Testis (tissue), 3 donors: ENCODE measurements around the gene ABHD17A. TPM values are rescaled to one million over a fixed set of nuclear protein-coding genes. Genes with fewer than 3 reads are reported as not detected.

Experiments used
- DNase-seq: peaks from one replicate; pipeline ENCODE4 v3.0.0-alpha.2; 2019
- H3K27ac ChIP-seq, 2 donors: fragments of 200-600 bp; sonication (generic); one replicate each; pipeline ENCODE4 v1.5.1; 2019
- H3K27me3 ChIP-seq: fragments of 200-600 bp; sonication (generic); one replicate; pipeline ENCODE4 v1.5.1; 2019
- H3K36me3 ChIP-seq: fragments of 200-600 bp; sonication (generic); one replicate; pipeline ENCODE4 v1.5.1; 2017; ENCODE audit warnings: low read depth; ENCODE audit errors: missing control alignments
- H3K4me1 ChIP-seq: fragments of 200-600 bp; sonication (generic); one replicate; pipeline ENCODE4 v1.5.1; 2019
- H3K4me3 ChIP-seq, 2 donors: fragments of 200-600 bp; sonication (generic); one replicate each; pipeline ENCODE4 v1.5.1; 2017 to 2019
- H3K9me3 ChIP-seq: fragments of 200-600 bp; sonication (generic); one replicate; pipeline ENCODE4 v1.5.1; 2017
- CTCF ChIP-seq, 3 experiments: fragments of 450-650 bp in 2 of 3; fragments of 200-600 bp in 1 of 3; sonication (generic) in 1 of 3; IDR thresholded peaks; one replicate each; pipeline ENCODE4 v1.5.1; 2016 to 2019; ENCODE audit warnings: antibody characterized with exemption in 3 of 3, mild to moderate bottlenecking in 2 of 3, moderate library complexity in 1 of 3
- POLR2A ChIP-seq: fragments of 450-650 bp; IDR thresholded peaks from one replicate; pipeline ENCODE4 v1.6.1; 2017; ENCODE audit warnings: antibody characterized with exemption, mild to moderate bottlenecking, moderate library complexity
- WGBS, 2 donors: methylation state at CpG; one replicate each; pipeline ENCODE4 v1.1.5; 2018; 5-methylcytosine and 5-hydroxymethylcytosine counted together
- intact Hi-C: fragments of 100-400 bp; cut with DNase I; formaldehyde crosslinking; loops from one replicate; pipeline ENCODE4 v1.15.1; 2023; ENCODE audit warnings: low total_unique reads
- polyA plus RNA-seq: library from polyadenylated mRNA; stranded (reverse); fragments of 350-450 nt; fragmentation: Illumina TruSeq; extraction: RNeasy Lipid Tissue Mini Kit (QIAGEN cat#74804); gene quantifications from one replicate; pipeline ENCODE4 v1.2.3, GENCODE V29; 2014; ENCODE audit warnings: low read depth, low replicate concordance; ENCODE audit not compliant: insufficient read depth
- total RNA-seq, 2 donors: library from RNA; depleted of rRNA; stranded (reverse); fragments of >200 nt; gene quantifications; one replicate each; pipeline ENCODE4 v1.2.3, GENCODE V29; 2016

The ABHD17A gene
- total and polyA plus RNA-seq, 3 donors from 2014 or later = 51.1 to 140 (median 127) TPM

GRCh38 chr19:1871140-1871597 lies 14.1 kb downstream of the ABHD17A start:
- no peak overlapping the region for H3K27ac ChIP-seq
- no peaks in the 10 kb centered on the region for H3K36me3 ChIP-seq
- intact Hi-C loops = no loop called here
- no peak overlapping the region for H3K4me3 ChIP-seq
- H3K9me3 ChIP-seq = no peaks in the 10 kb centered on the region
- no peaks in the 10 kb centered on the region for H3K27me3 ChIP-seq
- WGBS, 2 donors = 85 to 87% methylated on average over 8 to 15 of the region's 15 CpGs
- TF ChIP-seq CTCF (IDR thresholded peaks at IDR 0.05) = no peak
- no peak for TF ChIP-seq POLR2A
- DNase-seq = no peak
- peaks cover 25% of the 10 kb centered on the region for H3K4me1 ChIP-seq

- Histone ChIP-seq H3K27ac (no peak overlapping the region), H3K27me3 (no peaks in the 10 kb centered on the region), H3K4me1 (peaks cover 28% of the 10 kb centered on the region), H3K36me3 (no peaks in the 10 kb centered on the region), H3K4me3 (no peak overlapping the region), H3K9me3 (no peaks in the 10 kb centered on the region)
- no peak for TF ChIP-seq CTCF (IDR thresholded peaks at IDR 0.05)
- TF ChIP-seq POLR2A = no peak
- WGBS, 2 donors = 89 to 91% methylated on average over 7 of the region's 7 CpGs
- intact Hi-C loops = no loop called here
- no peak for DNase-seq
Measured at GRCh38 chr19:1868971-1869370, 16.3 kb downstream of the ABHD17A start.

GRCh38 chr19:1867349-1867724 lies 18.0 kb downstream of the ABHD17A start:
- no peaks in the 10 kb centered on the region for H3K9me3 ChIP-seq
- peaks cover 11% of the 10 kb centered on the region for H3K4me1 ChIP-seq
- H3K27ac ChIP-seq = no peak overlapping the region
- TF ChIP-seq CTCF (IDR thresholded peaks at IDR 0.05) (no peak), POLR2A (no peak)
- WGBS, 2 donors = 80 to 89% methylated on average over 9 of the region's 9 CpGs
- DNase-seq = no peak
- intact Hi-C loops = no loop called here
- H3K4me3 ChIP-seq = no peak overlapping the region
- no peaks in the 10 kb centered on the region for H3K27me3 ChIP-seq
- H3K36me3 ChIP-seq = no peaks in the 10 kb centered on the region

GRCh38 chr19:1866693-1867348 lies 18.5 kb downstream of the ABHD17A start:
- intact Hi-C loops = no loop called here
- no peaks in the 10 kb centered on the region for H3K9me3 ChIP-seq
- WGBS, 2 donors = 79 to 85% methylated on average over 8 of the region's 8 CpGs

More at GRCh38 chr19:1866693-1867348, 18.5 kb downstream of the ABHD17A start:
- no peaks in the 10 kb centered on the region for H3K27me3 ChIP-seq
- TF ChIP-seq CTCF (IDR thresholded peaks at IDR 0.05) (no peak), POLR2A (no peak)
- H3K36me3 ChIP-seq = no peaks in the 10 kb centered on the region
- H3K4me3 ChIP-seq = no peak overlapping the region
- no peak for DNase-seq
- H3K27ac ChIP-seq = no peak overlapping the region
- peaks cover 9% of the 10 kb centered on the region for H3K4me1 ChIP-seq
